GM10847 (cell line): ENCODE measurements around the gene CSMD2.

Source experiments
- POLR2A ChIP-seq: IDR thresholded peaks from 2 replicates; pipeline ENCODE4 v1.6.1; 2011; ENCODE audit not compliant: insufficient read length; ENCODE audit errors: extremely low read depth

CSMD2 gene

DNA sequence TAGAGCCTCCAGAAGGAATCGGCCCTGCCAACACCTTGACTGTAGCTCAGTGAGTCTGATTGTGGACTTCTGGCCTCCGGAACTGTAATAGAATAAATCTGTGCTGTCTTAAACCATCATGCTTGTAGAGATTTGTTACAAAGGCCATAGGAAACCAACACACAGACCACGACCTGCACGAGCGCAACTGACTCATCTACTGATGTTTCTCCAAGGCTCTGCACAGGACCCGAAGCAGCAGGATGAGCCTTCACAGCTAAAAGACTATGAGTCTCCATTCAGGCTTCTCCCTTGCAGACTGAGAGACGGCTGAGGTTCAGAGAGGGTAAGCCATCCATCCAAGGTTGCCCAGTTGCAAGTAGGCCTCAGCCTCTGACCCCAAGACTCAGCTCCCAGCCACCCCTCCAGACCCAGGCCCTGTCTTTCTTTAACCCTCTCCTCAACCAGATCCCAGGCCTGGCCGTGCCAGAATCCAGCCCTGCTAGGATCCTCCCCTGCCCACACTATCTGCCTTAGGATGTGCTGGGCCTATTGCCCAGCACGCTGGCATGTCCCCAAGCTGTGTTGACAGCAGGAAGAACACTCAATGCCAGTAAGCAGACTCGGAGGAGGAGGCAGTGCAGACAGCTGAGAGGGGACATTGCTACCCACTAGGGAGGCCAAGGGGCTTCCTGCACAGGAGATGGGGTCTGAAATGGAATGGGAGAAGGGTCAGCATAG, 192.2 kb downstream of the CSMD2 start:
- no peak for TF ChIP-seq POLR2A

DNA sequence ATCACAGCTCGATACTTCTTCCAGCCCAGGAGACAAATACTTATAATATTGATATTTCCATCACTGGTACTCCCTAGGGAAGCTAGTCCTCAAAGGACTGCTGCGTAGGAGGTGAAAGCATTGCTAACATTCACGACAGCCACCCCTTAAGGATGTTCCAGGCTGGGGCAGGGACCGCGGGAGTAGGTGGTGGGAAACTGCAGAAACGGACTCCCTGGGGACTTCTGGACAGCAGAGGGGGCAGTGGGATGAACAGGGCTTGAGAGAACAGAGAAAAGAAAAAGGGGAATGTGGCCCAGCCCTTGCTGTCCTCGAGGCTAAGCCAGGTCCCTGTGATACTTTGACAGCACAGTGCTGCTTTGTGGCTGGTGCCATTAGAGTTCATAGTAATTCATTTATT, 193.1 kb downstream of the CSMD2 start:
- TF ChIP-seq POLR2A = no peak

DNA sequence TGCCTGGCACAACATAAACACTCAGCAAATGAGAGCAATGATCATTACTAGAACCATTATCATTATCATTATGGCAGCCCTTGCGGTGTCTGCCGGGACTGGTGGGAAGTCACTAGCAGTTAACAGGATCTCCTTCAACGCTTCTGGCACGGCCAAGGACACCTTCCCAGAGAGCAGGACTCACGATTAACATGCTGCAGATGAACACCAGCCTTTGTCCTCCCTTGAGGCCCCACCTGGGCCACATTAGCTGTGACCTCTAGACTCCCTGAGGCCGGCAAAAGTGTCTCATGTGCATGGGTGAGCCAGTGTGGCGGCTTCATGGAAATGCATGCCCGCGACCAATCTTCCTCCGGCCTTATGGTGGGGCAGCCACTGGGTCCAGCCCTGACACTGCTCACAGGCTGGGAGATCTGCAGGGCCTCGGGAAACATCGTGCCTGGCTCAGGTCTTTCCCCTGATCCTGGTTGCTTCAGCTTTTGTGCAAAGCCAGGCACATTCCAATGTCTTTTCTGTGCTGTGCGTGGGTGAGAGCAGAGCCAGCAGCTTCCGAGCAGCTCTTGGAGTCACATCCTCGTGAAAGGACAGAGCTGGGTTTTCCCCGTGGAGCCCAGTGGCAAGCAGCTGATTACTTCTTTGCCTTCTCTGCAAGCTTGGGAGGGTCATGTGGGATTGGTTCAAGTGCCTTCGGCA, 193.9 kb downstream of the CSMD2 start:
- TF ChIP-seq POLR2A = no peak

DNA sequence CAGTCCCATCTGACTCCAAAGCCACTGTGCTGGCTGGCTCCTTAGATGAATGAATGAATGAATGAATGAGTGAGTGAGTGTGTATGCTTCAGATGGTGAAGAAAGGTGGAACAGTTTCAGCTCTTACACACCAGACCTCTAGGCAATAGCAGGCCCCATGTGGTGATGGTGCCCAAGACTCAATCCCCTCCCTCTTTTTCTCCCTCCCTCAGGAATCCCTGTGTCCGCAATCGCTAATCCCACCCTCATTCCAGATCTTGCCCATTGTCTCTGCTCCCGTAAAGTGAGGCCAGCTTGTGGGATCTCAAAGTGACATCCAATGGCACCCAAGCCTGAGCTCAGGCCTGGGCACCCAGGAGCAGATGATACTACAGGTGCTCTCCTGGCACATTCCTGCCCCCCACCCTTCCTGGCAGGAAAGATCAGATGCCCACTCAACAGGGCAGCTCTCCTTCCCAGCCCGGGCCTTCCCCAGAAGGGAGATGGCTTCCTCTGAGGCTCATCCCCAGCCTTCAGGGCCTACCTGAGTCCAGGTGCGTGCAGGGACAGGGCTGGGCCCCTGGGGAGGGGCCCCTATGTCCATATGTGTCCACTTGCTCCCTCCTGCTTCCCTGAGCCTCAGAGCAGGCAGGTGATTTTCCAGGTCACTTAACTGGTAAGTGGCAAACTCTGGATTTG, 194.7 kb downstream of the CSMD2 start:
- no peak for TF ChIP-seq POLR2A

DNA sequence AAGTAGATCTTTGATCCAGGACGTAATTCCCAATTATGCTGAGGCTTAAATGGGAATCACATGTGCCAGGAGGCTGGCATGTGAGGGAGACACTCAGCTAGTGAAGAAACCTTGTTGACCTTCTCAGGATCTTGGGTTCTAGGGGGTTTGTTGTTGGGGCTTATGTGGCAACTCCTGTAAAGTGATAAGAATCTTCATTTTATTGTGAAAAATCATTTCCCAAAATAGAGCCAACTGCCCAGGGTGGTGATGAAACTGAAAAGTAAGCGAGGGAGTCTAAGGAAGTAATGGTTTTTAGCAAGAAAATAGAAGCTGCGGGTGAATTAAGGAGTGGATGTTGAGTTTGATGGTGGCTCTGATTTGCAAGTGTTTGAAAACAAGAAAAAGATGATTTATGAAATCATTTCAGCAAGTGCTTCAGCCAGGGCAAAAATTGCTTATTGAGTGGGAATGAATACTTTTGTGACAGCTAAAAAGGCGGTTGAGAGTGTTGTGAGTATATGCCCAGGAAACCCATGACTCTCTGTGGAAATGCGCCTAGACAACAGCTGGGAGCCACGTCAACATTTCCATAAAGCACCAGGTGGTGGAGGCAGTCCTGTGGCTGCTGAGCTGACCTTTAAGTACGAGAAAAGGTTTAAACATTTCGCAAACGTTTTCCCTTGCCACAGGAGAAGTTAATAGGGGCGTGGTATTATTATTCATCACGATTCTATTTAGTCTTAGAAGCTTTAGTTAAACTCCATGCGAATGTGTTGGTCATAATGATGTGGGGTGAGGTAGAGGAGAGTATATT, 198.5 kb downstream of the CSMD2 start:
- TF ChIP-seq POLR2A = no peak

DNA sequence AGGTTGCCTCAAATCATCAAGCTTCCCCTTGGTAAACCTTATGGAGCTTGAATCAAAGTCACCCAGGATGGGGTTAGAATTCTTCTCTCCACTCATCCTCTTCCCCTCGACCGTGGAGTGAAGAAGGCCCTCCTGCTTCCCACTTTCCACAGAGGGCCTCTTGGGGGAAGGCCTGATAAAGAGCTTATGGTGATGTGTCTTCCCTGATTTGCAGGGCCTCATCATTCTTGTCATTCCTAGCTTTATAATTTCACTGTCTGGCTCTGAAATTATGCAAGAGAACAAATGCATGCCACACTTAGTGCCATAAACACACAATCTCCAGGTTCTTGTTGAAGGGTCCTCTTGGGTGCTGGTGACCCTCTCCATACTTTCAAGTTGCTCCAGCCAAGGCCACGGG, 199.9 kb downstream of the CSMD2 start:
- no peak for TF ChIP-seq POLR2A

DNA sequence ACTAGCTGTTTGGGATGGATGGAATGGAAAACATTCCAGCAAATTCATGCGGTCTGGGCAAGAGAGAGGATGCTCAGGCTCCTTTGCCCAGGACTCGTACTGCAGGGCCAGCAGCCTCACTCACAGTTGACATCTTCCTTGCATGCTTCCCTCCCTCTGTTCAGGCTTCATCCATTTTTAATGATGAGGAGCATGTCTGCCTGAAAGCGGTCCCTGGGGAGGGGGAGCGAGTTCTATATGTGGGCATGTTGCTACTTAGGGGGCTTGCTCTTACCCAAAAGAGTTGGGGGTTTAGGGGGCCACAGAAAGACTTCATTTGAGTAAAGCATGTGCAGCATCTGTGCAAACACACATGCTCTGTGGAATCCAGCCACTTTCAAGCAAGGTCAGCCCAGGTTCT, 203.0 kb downstream of the CSMD2 start:
- no peak for TF ChIP-seq POLR2A

DNA sequence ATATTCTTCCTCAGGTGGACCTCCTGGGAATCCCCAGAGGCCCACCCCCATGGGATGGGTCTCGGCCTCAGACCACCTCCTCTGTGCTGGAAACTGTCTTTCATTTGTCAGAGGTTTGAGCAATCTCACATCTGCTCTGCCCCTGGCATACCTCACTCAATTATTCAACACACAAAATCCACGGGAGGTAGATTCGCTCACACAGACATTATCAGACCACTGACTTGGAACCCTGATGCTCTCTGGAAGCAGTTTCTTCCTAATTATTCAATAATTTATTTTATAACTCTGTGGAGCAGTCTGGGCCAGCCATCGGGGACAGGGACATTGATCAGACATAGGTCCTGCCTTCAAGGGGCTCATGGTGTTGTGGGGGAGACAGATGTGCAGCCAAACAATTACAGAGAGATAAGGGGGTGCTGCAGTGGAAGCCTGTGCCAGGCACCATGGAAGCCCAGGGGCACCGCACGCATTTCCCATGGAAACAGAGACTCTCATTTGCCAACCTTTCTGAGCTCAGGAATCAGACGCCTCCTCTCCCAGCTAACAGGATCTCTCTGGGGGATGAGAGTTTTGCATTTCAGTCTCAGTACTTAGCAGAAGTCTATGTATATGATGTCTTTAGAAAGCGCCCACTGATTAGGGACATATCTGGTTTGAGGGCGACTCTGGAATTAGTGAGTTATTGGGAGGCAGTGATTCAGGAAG, 204.7 kb downstream of the CSMD2 start:
- no peak for TF ChIP-seq POLR2A

DNA sequence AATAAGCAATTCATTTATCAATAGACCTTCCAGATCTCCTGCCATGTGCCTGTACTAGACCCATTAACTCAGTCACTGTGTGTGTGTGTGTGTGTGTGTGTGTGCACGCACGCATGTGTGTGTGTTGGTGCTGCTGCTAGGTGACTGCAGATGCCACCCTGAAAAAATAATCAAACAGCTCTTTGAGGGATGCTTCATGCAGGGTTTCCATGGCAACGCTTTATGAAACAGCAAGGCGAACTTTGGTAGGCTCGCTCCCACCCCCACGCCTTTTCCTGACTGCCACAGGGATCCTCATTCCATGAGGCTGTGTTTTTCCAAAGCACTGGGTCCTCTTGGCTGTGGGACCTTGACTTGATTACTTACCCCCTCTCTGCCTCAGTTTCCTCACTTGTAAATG, 207.2 kb downstream of the CSMD2 start:
- TF ChIP-seq POLR2A = no peak

DNA sequence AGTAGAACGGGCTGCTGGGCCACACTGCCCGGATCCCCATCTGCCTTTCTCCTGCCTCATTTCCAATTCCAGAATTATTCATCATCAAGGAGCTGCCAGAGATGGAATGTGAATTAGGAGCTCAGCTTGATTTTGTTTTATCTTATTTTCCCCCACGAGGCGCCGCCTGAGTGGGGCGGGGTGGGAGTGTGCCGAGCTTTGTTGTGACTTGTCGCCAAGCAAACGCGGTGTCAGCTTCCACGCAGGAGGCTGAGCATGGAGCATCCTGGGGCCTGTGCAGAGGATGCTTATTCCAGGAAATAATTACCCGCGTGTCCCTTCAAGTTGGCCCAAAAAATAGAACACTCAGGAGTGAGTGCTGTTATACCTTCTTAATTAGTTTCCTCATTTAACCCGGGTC, 209.9 kb downstream of the CSMD2 start:
- no peak for TF ChIP-seq POLR2A

DNA sequence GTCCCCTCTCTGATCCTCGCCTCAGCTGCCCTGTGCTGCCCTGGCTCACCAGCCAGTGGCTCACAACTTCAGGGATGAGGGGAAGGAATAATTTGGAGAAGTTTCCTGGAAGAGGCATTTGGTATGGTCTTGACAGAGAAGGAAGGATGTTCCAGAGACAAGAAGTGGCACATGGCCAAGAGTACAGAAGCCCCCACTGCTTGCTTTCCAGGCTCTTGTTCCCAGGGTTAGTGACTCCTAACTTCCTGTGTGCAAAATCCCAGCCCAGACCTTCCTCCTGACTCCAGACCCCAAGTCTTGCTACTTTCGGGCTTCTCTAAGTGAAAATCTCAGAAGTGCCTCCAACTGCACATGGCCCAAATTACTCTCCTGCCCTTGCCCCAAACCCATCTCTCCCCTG, 215.5 kb downstream of the CSMD2 start:
- TF ChIP-seq POLR2A = no peak

DNA sequence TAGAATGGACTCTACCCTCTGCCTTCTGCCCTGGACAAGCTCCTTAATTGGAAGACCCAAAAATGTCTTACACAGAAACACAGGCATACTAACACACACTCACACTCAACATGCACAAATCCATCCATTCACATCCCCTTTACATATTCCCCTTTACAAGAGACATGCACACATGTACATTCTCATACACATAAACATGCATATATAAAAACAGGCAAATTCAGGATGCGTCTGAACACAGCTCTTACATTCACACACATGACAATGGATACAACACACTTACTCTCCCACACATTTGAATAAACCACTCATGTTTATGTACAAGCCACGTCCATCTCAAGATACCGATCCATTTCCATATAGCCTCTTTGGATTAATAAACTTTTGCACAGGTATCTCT, 216.7 kb downstream of the CSMD2 start:
- TF ChIP-seq POLR2A = no peak

DNA sequence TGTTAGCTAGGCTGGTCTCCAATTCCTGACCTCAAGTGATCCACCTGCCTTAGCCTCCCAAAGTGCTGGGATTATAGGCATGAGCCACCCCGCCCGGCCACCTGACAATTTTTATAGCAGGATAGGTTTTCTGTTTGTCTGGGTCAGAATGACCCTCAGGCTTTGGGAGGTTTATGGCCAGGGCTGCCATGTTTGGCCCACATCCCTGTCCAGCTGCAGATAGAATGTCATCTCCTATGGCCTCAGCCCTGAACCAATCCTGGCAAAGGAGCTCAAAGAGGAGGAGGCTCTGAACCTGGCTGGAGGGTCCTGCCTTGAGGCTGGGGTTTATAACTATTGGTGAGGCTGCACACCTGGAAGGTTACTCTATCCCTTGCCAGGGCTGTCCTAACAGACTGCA, 218.2 kb downstream of the CSMD2 start:
- no peak for TF ChIP-seq POLR2A

DNA sequence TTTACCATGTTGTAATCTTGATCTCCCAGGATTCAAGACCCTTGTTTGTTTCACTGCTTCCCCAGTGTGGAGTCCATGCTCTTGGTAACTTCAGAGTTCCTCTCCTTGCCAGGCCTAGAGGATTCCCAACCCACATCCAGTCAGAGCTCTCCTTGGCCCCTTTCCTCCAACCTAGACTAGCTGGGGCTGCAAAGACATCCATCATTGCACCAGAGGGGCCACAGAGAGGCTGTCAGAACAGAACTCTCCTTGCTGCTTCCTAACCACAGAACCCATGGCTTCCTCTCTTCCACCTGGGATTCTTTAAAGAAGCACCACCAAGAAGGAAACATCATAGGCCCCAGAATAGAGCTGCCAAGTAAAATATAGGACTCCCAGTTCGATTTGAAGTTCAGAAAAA, 220.2 kb downstream of the CSMD2 start:
- no peak for TF ChIP-seq POLR2A

DNA sequence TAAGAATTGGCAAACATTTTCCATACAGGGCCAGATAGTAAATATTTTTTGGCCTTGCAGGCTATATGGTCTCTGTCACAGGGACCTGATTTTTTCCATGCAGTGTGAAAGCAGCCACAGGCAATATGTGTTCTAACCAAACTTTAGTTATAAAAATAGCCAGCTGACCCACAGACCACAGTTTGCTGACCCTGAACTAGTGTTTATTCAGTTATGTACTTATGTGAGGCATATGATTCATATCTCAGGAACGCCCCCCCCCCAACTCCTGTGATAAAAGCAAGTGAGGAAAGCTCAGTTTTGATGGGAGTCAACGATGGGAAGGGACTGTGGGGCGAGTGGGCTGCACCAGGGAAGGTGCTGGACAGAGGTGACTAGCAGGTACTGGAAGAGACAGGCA, 221.1 kb downstream of the CSMD2 start:
- TF ChIP-seq POLR2A = no peak

DNA sequence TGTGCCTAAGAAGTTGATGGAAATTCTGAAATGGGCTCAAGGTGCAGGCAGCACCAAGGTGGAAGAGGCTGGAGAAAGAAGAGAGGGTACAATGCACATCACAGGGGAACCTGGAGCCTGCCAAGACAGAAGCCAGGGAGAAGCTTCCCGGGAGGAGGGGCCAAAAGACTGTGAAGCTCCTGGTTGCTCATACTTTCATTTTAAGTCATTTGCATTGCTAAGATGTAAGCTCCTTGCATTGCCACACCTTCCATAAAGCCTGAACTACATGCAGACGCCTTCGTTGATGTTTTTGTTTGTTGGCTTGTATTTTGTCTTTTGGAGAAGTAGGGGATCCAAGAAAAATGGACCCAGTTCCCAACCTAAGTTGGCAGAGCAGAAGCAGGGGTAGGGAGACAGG, 232.2 kb downstream of the CSMD2 start:
- TF ChIP-seq POLR2A = no peak

DNA sequence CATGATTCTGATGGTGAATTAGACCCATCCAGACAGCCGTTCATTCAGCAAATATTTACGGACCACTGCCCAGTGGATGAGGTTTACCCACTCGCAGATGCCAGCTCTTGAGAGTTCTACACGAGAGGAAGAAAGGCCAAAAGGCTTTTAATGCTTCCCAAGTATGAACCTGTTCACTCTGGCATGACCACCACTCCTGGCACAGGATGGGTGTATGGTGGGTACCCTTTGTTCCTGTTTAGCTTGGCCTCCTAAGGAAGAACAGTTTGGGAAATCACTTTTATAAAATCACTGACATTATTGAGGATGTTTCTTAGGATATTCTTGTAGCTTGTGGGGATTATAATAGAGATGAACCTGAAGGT, 233.9 kb downstream of the CSMD2 start:
- no peak for TF ChIP-seq POLR2A
